Neural cell (in vitro differentiated cells): Measurements from ENCODE around the gene CROCC2. TPM values are rescaled to one million over a fixed set of nuclear protein-coding genes. Genes with fewer than 3 reads are reported as not detected.

Experiments
- H2AFZ ChIP-seq: fragments of 200-600, 300-800 bp; sonication (generic), shearing (Covaris generic); 2 replicates; pipeline ENCODE4 v1.6.0; 2014; ENCODE audit warnings: low read depth, mild to moderate bottlenecking, antibody characterized with exemption, low read length, moderate library complexity
- H3F3A ChIP-seq: fragments of 200-600 bp; shearing (Covaris generic); 2 replicates; pipeline ENCODE4 v1.6.1; 2016; ENCODE audit warnings: mild to moderate bottlenecking, moderate library complexity, mixed read lengths, antibody characterized with exemption, low read length; ENCODE audit not compliant: insufficient read depth, poor library complexity, severe bottlenecking
- H3K27ac ChIP-seq: fragments of 200-600, 300-800 bp; sonication (generic), shearing (Covaris generic); 2 replicates; pipeline ENCODE4 v1.5.1; 2014; ENCODE audit warnings: mild to moderate bottlenecking, low read length, moderate library complexity
- H3K27me3 ChIP-seq: fragments of 300-800, 200-600 bp; sonication (generic), shearing (Covaris generic); 2 replicates; pipeline ENCODE4 v1.6.0; 2014; ENCODE audit warnings: mild to moderate bottlenecking, low read depth, low read length, moderate library complexity; ENCODE audit not compliant: insufficient read depth
- H3K36me3 ChIP-seq: fragments of 300-800, 200-600 bp; sonication (generic), shearing (Covaris generic); 2 replicates; pipeline ENCODE4 v1.5.1; 2014; ENCODE audit warnings: mild to moderate bottlenecking, antibody characterized with exemption, low read length, moderate library complexity; ENCODE audit not compliant: insufficient read depth
- H3K4me2 ChIP-seq: fragments of 300-800, 200-600 bp; sonication (generic), shearing (Covaris generic); 2 replicates; pipeline ENCODE4 v1.6.0; 2014; ENCODE audit warnings: mild to moderate bottlenecking, low read length
- H3K4me3 ChIP-seq: fragments of 300-800, 200-600 bp; sonication (generic), shearing (Covaris generic); 2 replicates; pipeline ENCODE4 v1.5.1; 2014; ENCODE audit warnings: mild to moderate bottlenecking, low read length, moderate library complexity
- H3K79me2 ChIP-seq: fragments of 200-600 bp; shearing (Covaris generic); replicated peaks from 2 replicates; pipeline ENCODE4 v1.6.0; 2014; ENCODE audit warnings: mild to moderate bottlenecking, low read length, moderate library complexity; ENCODE audit not compliant: insufficient read depth
- H3K9ac ChIP-seq: fragments of 300-800, 200-600 bp; sonication (generic), shearing (Covaris generic); 2 replicates; pipeline ENCODE4 v1.6.1; 2016; ENCODE audit warnings: mild to moderate bottlenecking, low read length, mixed read lengths
- H3K9me2 ChIP-seq: fragments of 200-600 bp; shearing (Covaris generic); 2 replicates; pipeline ENCODE4 v1.6.1; 2016; ENCODE audit warnings: mild to moderate bottlenecking, low read length, mixed read lengths; ENCODE audit not compliant: insufficient read depth
- H3K9me3 ChIP-seq: fragments of 200-600, 300-800 bp; sonication (generic), shearing (Covaris generic); 2 replicates; pipeline ENCODE4 v1.6.1; 2016; ENCODE audit warnings: mild to moderate bottlenecking, mixed run types, low read length, moderate library complexity, mixed read lengths
- H4K20me1 ChIP-seq: fragments of 200-600 bp; shearing (Covaris generic); 2 replicates; pipeline ENCODE4 v1.6.1; 2016; ENCODE audit warnings: mild to moderate bottlenecking, mixed run types; ENCODE audit not compliant: insufficient read depth
- CTCF ChIP-seq: fragments of 450-650 bp; IDR thresholded peaks from 2 replicates; pipeline ENCODE4 v1.5.1; 2014; ENCODE audit warnings: antibody characterized with exemption, mild to moderate bottlenecking, moderate library complexity; ENCODE audit not compliant: poor library complexity, severe bottlenecking
- EP300 ChIP-seq: fragments of 450-650 bp; conservative IDR thresholded peaks from 2 replicates; pipeline ENCODE4 v1.6.1; 2014; ENCODE audit warnings: antibody characterized with exemption, mild to moderate bottlenecking, moderate library complexity; ENCODE audit not compliant: poor library complexity, severe bottlenecking
- EZH2 ChIP-seq: fragments of 200-600, 300-800 bp; shearing (Covaris generic), sonication (generic); IDR thresholded peaks from 2 replicates; pipeline ENCODE4 v1.6.1; 2014; ENCODE audit warnings: antibody characterized with exemption, low read length, borderline replicate concordance, mild to moderate bottlenecking; ENCODE audit not compliant: insufficient read depth, poor library complexity, severe bottlenecking
- MXI1 ChIP-seq: fragments of 450-650 bp; conservative IDR thresholded peaks from 2 replicates; pipeline ENCODE4 v1.6.1; 2014; ENCODE audit warnings: antibody characterized with exemption, mild to moderate bottlenecking; ENCODE audit not compliant: poor library complexity, severe bottlenecking
- POLR2AphosphoS5 ChIP-seq: IDR thresholded peaks from 2 replicates; pipeline ENCODE4 v1.6.1; 2012
- RAD21 ChIP-seq: fragments of 450-650 bp; conservative IDR thresholded peaks from 2 replicates; pipeline ENCODE4 v1.6.1; 2014; ENCODE audit warnings: antibody characterized with exemption, mild to moderate bottlenecking, moderate library complexity
- REST ChIP-seq: IDR thresholded peaks from 2 replicates; pipeline ENCODE4 v1.6.1; 2012; ENCODE audit warnings: borderline replicate concordance
- SMC3 ChIP-seq: fragments of 450-650 bp; conservative IDR thresholded peaks from 2 replicates; pipeline ENCODE4 v1.6.1; 2014; ENCODE audit warnings: antibody characterized with exemption, mild to moderate bottlenecking, moderate library complexity; ENCODE audit not compliant: poor library complexity
- TAF1 ChIP-seq: IDR thresholded peaks from 2 replicates; pipeline ENCODE4 v1.6.1; 2012; ENCODE audit warnings: low read depth
- polyA plus RNA-seq: library from polyadenylated mRNA; depleted of rRNA; stranded (reverse); fragments of >200 nt; gene quantifications from 2 replicates; pipeline ENCODE4 v1.2.3, GENCODE V29; 2014

CROCC2 gene
- polyA plus RNA-seq, 1 donor from 2014 or later, result 0.09 TPM

- no peaks in the 10 kb centered on the region for H3K9me2 ChIP-seq
- no peak overlapping the region for H3K9ac ChIP-seq
- no peaks in the 10 kb centered on the region for H4K20me1 ChIP-seq
- H3K79me2 ChIP-seq, result no peaks in the 10 kb centered on the region
- H3K27ac ChIP-seq, result no peak overlapping the region
- H3K4me3 ChIP-seq, result no peak overlapping the region
- H2AFZ ChIP-seq, result no peak overlapping the region
- H3K4me2 ChIP-seq, result no peak overlapping the region
- H3K36me3 ChIP-seq, result no peaks in the 10 kb centered on the region
- no peaks in the 10 kb centered on the region for H3K9me3 ChIP-seq
- no peaks in the 10 kb centered on the region for H3F3A ChIP-seq
- no peaks in the 10 kb centered on the region for H3K27me3 ChIP-seq
- no peak for TF ChIP-seq SMC3
- no peak for TF ChIP-seq MXI1
- TF ChIP-seq TAF1, result no peak
- TF ChIP-seq EZH2, result no peak
- no peak for TF ChIP-seq REST
These were observed 16.9 kb downstream of the CROCC2 start for GRCh38 chr2:240922982-240923537.

GRCh38 chr2:240925191-240925567, 19.0 kb downstream of the CROCC2 start:
- Histone ChIP-seq H3K27me3 (no peaks in the 10 kb centered on the region), H3K27ac (no peak overlapping the region), H3K4me2 (no peak overlapping the region), H3K4me3 (no peak overlapping the region), H3F3A (no peaks in the 10 kb centered on the region), H3K79me2 (no peaks in the 10 kb centered on the region), H3K9me3 (no peaks in the 10 kb centered on the region), H3K9me2 (no peaks in the 10 kb centered on the region), H2AFZ (no peak overlapping the region), H4K20me1 (no peaks in the 10 kb centered on the region), H3K36me3 (no peaks in the 10 kb centered on the region), H3K9ac (no peak overlapping the region)
- TF ChIP-seq SMC3 (no peak), REST (no peak), RAD21 (no peak), EZH2 (no peak), POLR2AphosphoS5 (no peak), CTCF (no peak), TAF1 (no peak), MXI1 (no peak), EP300 (no peak)
